MM.1S (cell line): ENCODE results near the gene ANTKMT.

Source experiments
- DNase-seq: peaks from one replicate; pipeline ENCODE4 v3.0.0-alpha.2; 2015
- H2AFZ ChIP-seq: fragments of 300-600 bp; sonication (generic); 2 replicates; pipeline ENCODE4 v1.6.0; 2016; ENCODE audit warnings: antibody characterized with exemption, low read length
- H3F3A ChIP-seq: fragments of 300-600 bp; sonication (generic); 2 replicates; pipeline ENCODE4 v1.6.1; 2016; ENCODE audit warnings: mild to moderate bottlenecking, antibody characterized with exemption, low read length, moderate library complexity, mixed read lengths; ENCODE audit not compliant: insufficient read depth
- H3K27ac ChIP-seq: fragments of 300-600 bp; sonication (generic); 2 replicates; pipeline ENCODE4 v1.5.1; 2016; ENCODE audit warnings: mild to moderate bottlenecking, low read length
- H3K27me3 ChIP-seq: fragments of 300-600 bp; sonication (generic); replicated peaks from 2 replicates; pipeline ENCODE4 v1.6.0; 2016; ENCODE audit warnings: low read length; ENCODE audit not compliant: insufficient read depth
- H3K36me3 ChIP-seq: fragments of 300-600 bp; sonication (generic); replicated peaks from 2 replicates; pipeline ENCODE4 v1.6.1; 2016; ENCODE audit warnings: mild to moderate bottlenecking, low read length, mixed read lengths; ENCODE audit not compliant: insufficient read depth
- H3K4me1 ChIP-seq: fragments of 300-600 bp; sonication (generic); 2 replicates; pipeline ENCODE4 v1.6.1; 2016; ENCODE audit warnings: low read length, mixed read lengths
- H3K4me2 ChIP-seq: fragments of 300-600 bp; sonication (generic); 2 replicates; pipeline ENCODE4 v1.6.0; 2016; ENCODE audit warnings: low read depth, low read length
- H3K4me3 ChIP-seq: fragments of 300-600 bp; sonication (generic); 2 replicates; pipeline ENCODE4 v1.5.1; 2016; ENCODE audit warnings: low read length, mixed read lengths
- H3K79me2 ChIP-seq: fragments of 300-600 bp; sonication (generic); 2 replicates; pipeline ENCODE4 v1.6.1; 2016; ENCODE audit warnings: mixed run types, low read length, mixed read lengths
- H3K9ac ChIP-seq: fragments of 300-600 bp; sonication (generic); 2 replicates; pipeline ENCODE4 v1.6.1; 2016; ENCODE audit warnings: low read length, mixed read lengths
- H3K9me2 ChIP-seq: fragments of 300-600 bp; sonication (generic); replicated peaks from 2 replicates; pipeline ENCODE4 v1.6.1; 2016; ENCODE audit warnings: mild to moderate bottlenecking, low read length, mixed read lengths; ENCODE audit not compliant: insufficient read depth
- H3K9me3 ChIP-seq: fragments of 300-600 bp; sonication (generic); replicated peaks from 2 replicates; pipeline ENCODE4 v1.6.1; 2016; ENCODE audit warnings: mild to moderate bottlenecking, low read length, mixed read lengths; ENCODE audit not compliant: insufficient read depth
- H4K20me1 ChIP-seq: fragments of 300-600 bp; sonication (generic); 2 replicates; pipeline ENCODE4 v1.6.1; 2016; ENCODE audit warnings: mild to moderate bottlenecking, low read length, moderate library complexity, mixed read lengths; ENCODE audit not compliant: insufficient read depth
- CTCF ChIP-seq: fragments of 300-600 bp; sonication (generic); IDR thresholded peaks from 2 replicates; pipeline ENCODE4 v1.5.1; 2016; ENCODE audit warnings: antibody characterized with exemption, low read length, mixed read lengths
- EZH2 ChIP-seq: fragments of 300-600 bp; sonication (generic); optimal IDR thresholded peaks from 2 replicates; pipeline ENCODE3; 2017; ENCODE audit warnings: low read depth, mild to moderate bottlenecking, antibody characterized with exemption, low read length, mixed read lengths
- EZH2phosphoT487 ChIP-seq: fragments of 300-600 bp; sonication (generic); IDR thresholded peaks from 2 replicates; pipeline ENCODE4 v1.6.1; 2018; ENCODE audit warnings: antibody characterized with exemption, low read length

Gene ANTKMT

GRCh38 chr16:707062-707538 is 13.8 kb upstream of the ANTKMT start:
- TF ChIP-seq CTCF (no peak), EZH2 (no peak), EZH2phosphoT487 (no peak)
- Histone ChIP-seq H3K9me3 (no peaks in the 10 kb centered on the region), H2AFZ (no peak overlapping the region), H3K9ac (no peak overlapping the region), H3K4me1 (no peaks in the 10 kb centered on the region), H3K79me2 (no peaks in the 10 kb centered on the region), H3F3A (no peaks in the 10 kb centered on the region), H3K4me2 (no peak overlapping the region), H3K36me3 (no peaks in the 10 kb centered on the region), H3K9me2 (no peaks in the 10 kb centered on the region), H3K4me3 (no peak overlapping the region), H3K27me3 (peaks cover 75% of the 10 kb centered on the region), H4K20me1 (no peaks in the 10 kb centered on the region), H3K27ac (no peak overlapping the region)
- DNase-seq, result no peak

GRCh38 chr16:708019-708418 is 12.9 kb upstream of the ANTKMT start:
- H3F3A ChIP-seq, result no peaks in the 10 kb centered on the region
- H2AFZ ChIP-seq, result no peak overlapping the region
- no peak overlapping the region for H3K27ac ChIP-seq
- no peaks in the 10 kb centered on the region for H3K9me2 ChIP-seq
- no peaks in the 10 kb centered on the region for H3K79me2 ChIP-seq
- no peak for TF ChIP-seq EZH2
- TF ChIP-seq EZH2phosphoT487, result no peak
- TF ChIP-seq CTCF, result no peak
- H4K20me1 ChIP-seq, result no peaks in the 10 kb centered on the region
- no peaks in the 10 kb centered on the region for H3K9me3 ChIP-seq
- H3K36me3 ChIP-seq, result no peaks in the 10 kb centered on the region
- H3K4me3 ChIP-seq, result no peak overlapping the region
- H3K27me3 ChIP-seq, result peaks cover 66% of the 10 kb centered on the region
- no peaks in the 10 kb centered on the region for H3K4me1 ChIP-seq
- no peak for DNase-seq
- H3K4me2 ChIP-seq, result no peak overlapping the region
- no peak overlapping the region for H3K9ac ChIP-seq

GRCh38 chr16:708959-709358 is 12.0 kb upstream of the ANTKMT start:
- Histone ChIP-seq H3K4me1 (no peaks in the 10 kb centered on the region; the same call in 1 of the 2 replicates), H3K9me3 (no peaks in the 10 kb centered on the region), H4K20me1 (no peaks in the 10 kb centered on the region), H3K27ac (no peak overlapping the region), H2AFZ (no peak overlapping the region), H3K9ac (no peak overlapping the region), H3K4me3 (no peak overlapping the region), H3K4me2 (no peak overlapping the region), H3K79me2 (no peaks in the 10 kb centered on the region), H3K27me3 (peaks cover 58% of the 10 kb centered on the region), H3F3A (no peaks in the 10 kb centered on the region), H3K9me2 (no peaks in the 10 kb centered on the region), H3K36me3 (no peaks in the 10 kb centered on the region)
- TF ChIP-seq CTCF (no peak), EZH2phosphoT487 (no peak), EZH2 (no peak)
- no peak for DNase-seq
